ENCODE results near the gene PNRC2.
"Not testable (repeated sequence)": the region's sequence is repeated elsewhere in the genome, so short reads cannot be mapped to it uniquely, and the experiment has no call there.

PNRC2 gene

DNA sequence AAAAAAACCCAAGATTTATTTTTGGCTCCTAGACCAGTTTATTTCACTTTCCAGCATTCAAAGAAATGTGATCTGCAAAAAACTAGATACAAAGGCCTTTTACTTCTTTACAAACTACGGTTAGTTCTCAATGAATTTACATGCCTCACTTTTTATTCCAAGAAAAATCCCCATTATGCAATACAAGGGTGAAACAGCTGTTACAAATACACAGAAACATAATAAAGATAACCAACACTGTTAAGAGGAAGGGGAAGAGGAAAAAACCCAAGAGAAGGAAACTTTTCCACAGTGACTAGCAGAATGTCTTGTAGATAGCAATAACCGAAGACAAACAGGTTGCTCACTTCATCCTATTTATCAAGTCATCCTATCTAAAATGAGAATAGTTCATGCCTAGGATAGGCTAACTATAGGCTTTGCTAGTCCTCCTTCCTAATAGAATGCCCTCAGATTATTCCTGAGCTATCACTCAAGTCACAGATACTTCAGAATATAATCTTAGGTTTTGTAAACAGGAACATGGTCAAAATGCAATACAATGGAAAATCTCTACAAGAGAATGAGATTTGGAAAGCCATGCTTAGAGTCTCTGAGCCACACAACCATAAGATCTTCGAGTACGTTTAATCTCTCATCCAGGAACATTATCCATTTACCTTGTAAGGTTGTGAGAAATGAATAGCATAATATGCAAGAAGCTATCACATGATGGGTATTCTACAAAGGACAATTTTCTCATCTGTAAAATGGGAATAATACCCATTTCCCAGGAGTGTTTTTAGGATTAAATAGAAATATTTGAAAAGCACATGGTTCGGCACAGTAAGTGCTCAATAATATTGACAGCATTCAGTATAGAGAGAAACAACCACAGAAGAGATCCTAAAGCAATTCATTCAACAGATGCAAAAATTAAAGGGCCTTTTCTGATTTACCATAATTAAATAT is 5.4 kb downstream of the PNRC2 start:
- DNase-seq, result no peak
- H3K27me3 Mint-ChIP-seq, result no peaks in the 10 kb centered on the region
- ATAC-seq, result no peak
- H3K36me3 Mint-ChIP-seq (ENCODE audit: low read depth), result peaks cover 80% of the 10 kb centered on the region
- no peaks in the 10 kb centered on the region for H3K9me3 Mint-ChIP-seq
- H3K4me3 Mint-ChIP-seq, result peak overlapping the region; percentile 12
- H3K4me1 Mint-ChIP-seq, result peaks cover 72% of the 10 kb centered on the region
- peak overlapping the region; percentile 83 for H3K27ac Mint-ChIP-seq

GRCh38 chr1:23966973-23967493 is 7.4 kb downstream of the PNRC2 start:
- no peaks in the 10 kb centered on the region for H3K27me3 Mint-ChIP-seq
- H3K36me3 Mint-ChIP-seq (ENCODE audit: low read depth), result peaks cover 72% of the 10 kb centered on the region
- peaks cover 66% of the 10 kb centered on the region for H3K4me1 Mint-ChIP-seq
- ATAC-seq (no peak), DNase-seq (no peak)
- H3K4me3 Mint-ChIP-seq, result no peak overlapping the region
- peak overlapping the region; percentile 69 for H3K27ac Mint-ChIP-seq
- H3K9me3 Mint-ChIP-seq, result no peaks in the 10 kb centered on the region

DNA sequence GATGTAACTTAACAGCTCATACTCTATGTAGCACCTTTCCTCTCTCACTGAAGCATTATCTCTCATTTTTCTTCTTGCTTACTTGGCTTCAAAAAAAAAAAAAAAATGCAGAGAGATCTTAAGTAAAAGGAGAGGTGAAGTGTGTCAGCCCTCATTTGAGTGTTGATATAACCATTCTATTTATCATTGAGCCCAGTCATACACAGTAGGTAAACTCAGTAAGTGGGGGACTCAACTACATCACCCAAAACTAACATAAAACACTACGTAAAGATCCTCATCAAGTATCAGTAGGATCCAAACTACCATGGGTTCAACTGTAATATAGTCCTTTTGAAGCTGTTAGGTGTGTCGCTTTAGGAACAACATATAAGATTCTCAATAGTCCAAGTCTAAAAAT is 8.2 kb downstream of the PNRC2 start:
- H3K9me3 Mint-ChIP-seq, result no peaks in the 10 kb centered on the region
- H3K27ac Mint-ChIP-seq, result peak overlapping the region; percentile 69
- H3K36me3 Mint-ChIP-seq (ENCODE audit: low read depth), result peaks cover 71% of the 10 kb centered on the region
- H3K4me3 Mint-ChIP-seq, result no peak overlapping the region
- no peaks in the 10 kb centered on the region for H3K27me3 Mint-ChIP-seq
- ATAC-seq (no peak), DNase-seq (no peak)
- peaks cover 65% of the 10 kb centered on the region for H3K4me1 Mint-ChIP-seq

DNA sequence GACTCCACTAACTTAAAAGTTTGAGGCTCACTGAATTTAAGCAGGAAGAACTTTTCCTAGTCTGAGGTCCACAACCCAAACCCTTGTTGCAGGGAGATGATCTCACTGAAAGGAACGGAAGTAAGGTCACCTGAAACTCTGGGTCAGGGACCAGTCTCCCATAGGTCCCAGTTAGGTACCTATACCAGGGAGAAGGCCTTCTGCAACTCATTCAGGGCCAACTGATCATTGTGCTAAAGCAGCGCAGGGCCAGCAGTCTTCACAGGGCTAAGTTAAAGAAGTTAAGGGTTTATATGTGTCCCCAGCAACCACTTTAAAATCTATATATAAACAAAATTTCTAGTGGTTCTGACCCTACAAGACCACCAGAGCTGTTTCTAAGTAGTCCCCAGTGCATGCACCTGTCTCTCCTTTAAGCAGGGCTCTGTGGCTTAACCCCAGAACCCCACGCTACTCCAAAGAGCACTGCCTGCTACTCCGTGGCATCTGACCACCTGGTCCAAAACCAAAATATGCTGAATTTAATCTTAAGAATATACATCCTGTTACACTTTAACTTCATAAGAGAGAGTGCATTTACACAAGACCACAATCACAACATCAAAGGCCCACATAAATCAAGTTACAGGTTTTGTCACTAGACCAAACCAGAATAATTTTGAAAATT is 17.7 kb downstream of the PNRC2 start:
- Mint-ChIP-seq H3K4me3 (peak overlapping the region; percentile 100), H3K36me3 (ENCODE audit: low read depth) (peaks cover 68% of the 10 kb centered on the region), H3K27me3 (peaks cover 2% of the 10 kb centered on the region), H3K9me3 (no peaks in the 10 kb centered on the region), H3K4me1 (peaks cover 73% of the 10 kb centered on the region), H3K27ac (peak overlapping the region; percentile 98)
- DNase-seq, result no peak
- ATAC-seq, result no peak

GRCh38 chr1:23977854-23978191 is 18.2 kb downstream of the PNRC2 start:
- ATAC-seq (no peak), DNase-seq (no peak)
- H3K9me3 Mint-ChIP-seq, result no peaks in the 10 kb centered on the region
- peaks cover 72% of the 10 kb centered on the region for H3K4me1 Mint-ChIP-seq
- H3K27ac Mint-ChIP-seq, result peak overlapping the region; percentile 98
- peaks cover 2% of the 10 kb centered on the region for H3K27me3 Mint-ChIP-seq
- H3K4me3 Mint-ChIP-seq, result peak overlapping the region; percentile 100
- peaks cover 66% of the 10 kb centered on the region for H3K36me3 Mint-ChIP-seq (ENCODE audit: low read depth)

GRCh38 chr1:23978805-23979204 is 19.2 kb downstream of the PNRC2 start:
- Mint-ChIP-seq H3K9me3 (no peaks in the 10 kb centered on the region), H3K27ac (peak overlapping the region; percentile 98), H3K36me3 (ENCODE audit: low read depth) (peaks cover 57% of the 10 kb centered on the region), H3K4me1 (peaks cover 64% of the 10 kb centered on the region), H3K27me3 (peaks cover 2% of the 10 kb centered on the region), H3K4me3 (peak overlapping the region; percentile 100)
- DNase-seq (no peak), ATAC-seq (no peak)

- DNase-seq (no peak), ATAC-seq (no peak)
- H3K4me3 Mint-ChIP-seq, result peak overlapping the region; percentile 100
- H3K9me3 Mint-ChIP-seq, result no peaks in the 10 kb centered on the region
- H3K27me3 Mint-ChIP-seq, result peaks cover 2% of the 10 kb centered on the region
- H3K4me1 Mint-ChIP-seq, result peaks cover 58% of the 10 kb centered on the region
- H3K36me3 Mint-ChIP-seq (ENCODE audit: low read depth), result peaks cover 52% of the 10 kb centered on the region
- H3K27ac Mint-ChIP-seq, result peak overlapping the region; percentile 98
These were observed 19.8 kb downstream of the PNRC2 start for GRCh38 chr1:23979387-23979880.

- H3K9me3 Mint-ChIP-seq, result no peaks in the 10 kb centered on the region
- H3K36me3 Mint-ChIP-seq (ENCODE audit: low read depth), result peaks cover 46% of the 10 kb centered on the region
- peak; percentile 91 for ATAC-seq
- peaks cover 51% of the 10 kb centered on the region for H3K4me1 Mint-ChIP-seq
- peak within 1 kb of the TSS; percentile 98 for H3K27ac Mint-ChIP-seq
- peaks cover 2% of the 10 kb centered on the region for H3K27me3 Mint-ChIP-seq
- peak within 1 kb of the TSS; percentile 100 for H3K4me3 Mint-ChIP-seq
- peak; percentile 97 for DNase-seq
These were observed 20.5 kb downstream of the PNRC2 start, which contains the start of gene SRSF10 for GRCh38 chr1:23979881-23980727. Gene SRSF10 (minus strand): TSS chr1:23980327. CDS start chr1:23980255, 72 bp downstream.

- H3K4me1 Mint-ChIP-seq, result peaks cover 48% of the 10 kb centered on the region
- H3K4me3 Mint-ChIP-seq, result peak overlapping the region; percentile 100
- ATAC-seq, result peak; percentile 67
- peaks cover 2% of the 10 kb centered on the region for H3K27me3 Mint-ChIP-seq
- H3K36me3 Mint-ChIP-seq (ENCODE audit: low read depth), result peaks cover 42% of the 10 kb centered on the region
- H3K9me3 Mint-ChIP-seq, result no peaks in the 10 kb centered on the region
- peak overlapping the region; percentile 98 for H3K27ac Mint-ChIP-seq
- DNase-seq, result peak; percentile 79
These were observed 21.1 kb downstream of the PNRC2 start for GRCh38 chr1:23980728-23981070.

DNA sequence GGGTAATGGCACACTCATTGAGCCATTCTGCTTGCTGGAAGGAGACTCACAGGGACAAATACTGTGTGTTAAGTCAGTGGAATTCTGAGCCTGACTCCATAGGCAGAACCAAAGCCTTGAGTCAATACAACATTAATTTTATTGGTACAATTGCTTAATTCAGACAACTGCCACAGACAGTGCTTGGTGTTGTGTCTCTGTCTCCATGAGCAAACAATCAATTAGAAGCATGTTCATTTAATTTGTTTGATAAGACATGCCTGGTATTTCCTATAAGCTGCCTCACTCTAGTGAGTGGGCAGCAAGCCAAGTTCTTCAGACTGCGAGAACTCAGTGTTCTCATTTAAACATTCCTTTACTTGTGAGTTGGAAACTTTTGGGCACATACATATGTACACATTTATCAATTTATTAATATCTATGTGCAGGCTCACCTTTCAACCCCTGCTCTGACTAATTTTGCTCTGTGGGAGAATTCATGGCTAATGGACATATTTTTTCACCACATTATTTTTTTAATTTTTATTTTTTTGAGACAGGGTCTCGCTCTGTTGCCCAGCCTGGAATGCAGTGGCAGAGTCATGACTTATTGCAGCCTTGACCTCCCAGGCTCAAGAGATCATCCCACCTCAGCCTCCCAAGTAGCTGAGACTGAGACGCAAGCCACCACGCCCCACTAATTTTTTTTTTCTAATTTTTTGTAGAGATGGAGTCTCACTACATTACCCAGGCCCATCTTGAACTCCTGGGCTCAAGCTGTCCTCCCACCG is 25.0 kb downstream of the PNRC2 start:
- H3K27ac Mint-ChIP-seq, result no peak overlapping the region
- no peak overlapping the region for H3K4me3 Mint-ChIP-seq

GRCh38 chr1:23987038-23987437 is 27.4 kb downstream of the PNRC2 start:
- not testable (repeated sequence) for ATAC-seq; H3K27me3 Mint-ChIP-seq; H3K36me3 Mint-ChIP-seq (ENCODE audit: low read depth); H3K9me3 Mint-ChIP-seq; DNase-seq; H3K4me3 Mint-ChIP-seq; H3K27ac Mint-ChIP-seq; H3K4me1 Mint-ChIP-seq

More for the DNA sequence above, 25.0 kb downstream of the PNRC2 start:
- DNase-seq (no peak), ATAC-seq (no peak)
- H3K36me3 Mint-ChIP-seq (ENCODE audit: low read depth), result peaks cover 6% of the 10 kb centered on the region
- peaks cover 2% of the 10 kb centered on the region for H3K27me3 Mint-ChIP-seq
- peaks cover 17% of the 10 kb centered on the region for H3K4me1 Mint-ChIP-seq
- no peaks in the 10 kb centered on the region for H3K9me3 Mint-ChIP-seq

GRCh38 chr1:23989263-23989662 is 29.6 kb downstream of the PNRC2 start:
- Mint-ChIP-seq H3K4me3 (no peak overlapping the region), H3K9me3 (no peaks in the 10 kb centered on the region), H3K36me3 (ENCODE audit: low read depth) (no peaks in the 10 kb centered on the region), H3K4me1 (peaks cover 3% of the 10 kb centered on the region), H3K27ac (no peak overlapping the region), H3K27me3 (no peaks in the 10 kb centered on the region)
- ATAC-seq (no peak), DNase-seq (no peak)

- not testable (repeated sequence) for H3K27me3 Mint-ChIP-seq; H3K36me3 Mint-ChIP-seq (ENCODE audit: low read depth); H3K4me3 Mint-ChIP-seq; DNase-seq; H3K27ac Mint-ChIP-seq; H3K9me3 Mint-ChIP-seq; ATAC-seq; H3K4me1 Mint-ChIP-seq
These were observed 32.4 kb downstream of the PNRC2 start for GRCh38 chr1:23992011-23992410.
